ENCODE data around the gene MICAL3.

The MICAL3 gene

DNA sequence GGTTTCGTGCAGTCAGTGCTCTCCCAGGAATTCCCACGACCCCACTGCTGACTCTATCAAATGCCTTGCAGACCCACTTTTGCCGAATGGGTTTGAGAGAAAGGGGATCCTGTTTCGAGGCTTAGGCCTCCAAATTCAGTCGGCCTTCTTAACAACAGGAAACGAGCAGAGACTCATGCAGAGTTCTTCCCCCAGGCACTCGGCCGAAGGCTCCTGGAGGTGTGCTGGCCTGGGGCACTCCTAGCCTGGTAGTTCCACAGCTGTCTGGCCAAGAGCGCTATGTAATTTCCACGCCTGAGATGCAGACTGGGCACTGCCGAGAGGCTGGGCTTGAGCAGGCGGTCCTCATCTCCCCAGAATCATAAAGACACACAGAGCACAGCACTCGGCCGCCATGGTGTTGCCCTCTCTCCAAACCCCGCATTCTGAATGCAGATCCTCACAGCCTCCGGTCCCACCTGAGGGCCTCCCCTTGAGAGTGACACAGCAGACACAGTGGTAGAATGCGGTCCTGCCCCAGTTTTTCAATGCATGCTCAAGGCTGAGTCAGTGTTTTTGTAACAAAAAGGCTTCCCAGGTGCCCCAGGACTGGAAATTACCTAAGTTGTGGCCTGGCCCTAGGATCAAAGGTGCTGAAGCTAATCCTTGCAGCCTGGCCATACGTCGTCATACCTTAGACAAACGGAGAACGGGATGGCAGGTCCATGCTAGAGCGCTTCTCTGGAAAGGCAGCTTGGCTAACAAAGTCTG, 219.9 kb downstream of the MICAL3 start:
- DNase-seq: no peak

GRCh38 chr22:17803609-17804270, 220.6 kb downstream of the MICAL3 start:
- DNase-seq: no peak

- no peak for DNase-seq
These were observed 221.5 kb downstream of the MICAL3 start for GRCh38 chr22:17802822-17803221.

GRCh38 chr22:17802411-17802810, 221.9 kb downstream of the MICAL3 start:
- DNase-seq: no peak

- DNase-seq: no peak
These were observed 226.4 kb downstream of the MICAL3 start for GRCh38 chr22:17797721-17798559.

DNA sequence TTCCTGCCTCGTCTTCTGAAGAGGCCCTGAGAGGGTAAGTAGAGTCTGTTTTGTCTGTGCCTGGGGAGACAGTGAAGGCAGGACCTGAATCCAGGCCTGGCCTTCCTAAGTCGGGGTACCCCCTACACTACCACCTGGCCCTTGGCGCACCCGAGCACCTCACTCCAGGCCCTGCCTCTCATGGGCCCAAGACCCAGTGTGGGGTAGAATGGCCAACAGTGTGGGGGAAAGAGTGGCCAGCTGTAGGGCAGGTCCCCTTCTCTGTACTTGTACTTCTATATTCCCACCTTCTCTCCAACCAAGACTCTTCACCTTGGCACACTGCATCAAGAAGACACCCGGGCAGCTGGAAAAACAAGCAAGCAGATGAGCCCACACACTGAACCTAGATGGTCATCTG, 227.7 kb downstream of the MICAL3 start:
- DNase-seq: no peak

- no peak for DNase-seq
These were observed 228.5 kb downstream of the MICAL3 start for GRCh38 chr22:17795661-17796548.

GRCh38 chr22:17794726-17795542, 229.4 kb downstream of the MICAL3 start:
- DNase-seq: no peak

- no peak for DNase-seq
These were observed 231.4 kb downstream of the MICAL3 start for GRCh38 chr22:17792854-17793434.

- no peak for DNase-seq
These were observed 232.1 kb downstream of the MICAL3 start for GRCh38 chr22:17792299-17792698.

- no peak for DNase-seq
These were observed 233.2 kb downstream of the MICAL3 start for GRCh38 chr22:17791196-17791595.

GRCh38 chr22:17789379-17790200, 234.8 kb downstream of the MICAL3 start:
- no peak for DNase-seq

- DNase-seq: no peak
These were observed 235.6 kb downstream of the MICAL3 start for GRCh38 chr22:17788528-17789378.

GRCh38 chr22:17787716-17788330, 236.5 kb downstream of the MICAL3 start:
- no peak for DNase-seq

DNA sequence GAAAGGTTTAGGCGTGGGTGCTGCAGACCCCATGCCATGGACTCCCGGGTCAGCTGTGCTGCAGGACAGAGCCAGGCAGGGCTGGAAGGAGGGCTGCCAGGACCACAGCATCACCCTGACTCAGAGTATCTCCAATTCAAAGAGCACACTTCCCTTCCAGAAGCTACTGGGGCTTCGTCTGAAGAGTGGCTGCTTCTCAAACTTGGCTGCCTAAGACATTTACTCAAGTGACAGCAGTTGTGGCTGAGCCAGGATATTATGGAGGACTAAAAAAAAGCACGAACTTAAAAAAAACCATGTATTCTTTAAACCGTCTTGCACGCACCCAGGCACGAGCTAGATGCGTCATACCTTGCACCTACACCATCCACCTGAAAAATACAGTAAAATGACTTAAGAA, 237.1 kb downstream of the MICAL3 start:
- no peak for DNase-seq

- no peak for DNase-seq
These were observed 237.8 kb downstream of the MICAL3 start for GRCh38 chr22:17786435-17787161.

- DNase-seq: peak; percentile 73
These were observed 238.9 kb downstream of the MICAL3 start for GRCh38 chr22:17785185-17786184.

Measured in activated CD4-positive, CD25-positive, alpha-beta regulatory T cell treated with anti-CD3 and anti-CD28 coated beads, Interleukin-2, amount 50 U/mL, for 72 hours (primary cell).